GM20431 (cell line): ENCODE data around the gene TOLLIP.

Experiments used
- in situ Hi-C: fragments of 300-500 bp; cut with MseI, MboI; formaldehyde crosslinking; loops from one replicate; pipeline ENCODE4 v1.15.0; 2020; ENCODE audit warnings: low sequenced_read_pairs; ENCODE audit not compliant: unreplicated experiment

The TOLLIP gene

GRCh38 chr11:1226226-1226985 lies 83.0 kb downstream of the TOLLIP start:
- in situ Hi-C loops: no loop called here

DNA sequence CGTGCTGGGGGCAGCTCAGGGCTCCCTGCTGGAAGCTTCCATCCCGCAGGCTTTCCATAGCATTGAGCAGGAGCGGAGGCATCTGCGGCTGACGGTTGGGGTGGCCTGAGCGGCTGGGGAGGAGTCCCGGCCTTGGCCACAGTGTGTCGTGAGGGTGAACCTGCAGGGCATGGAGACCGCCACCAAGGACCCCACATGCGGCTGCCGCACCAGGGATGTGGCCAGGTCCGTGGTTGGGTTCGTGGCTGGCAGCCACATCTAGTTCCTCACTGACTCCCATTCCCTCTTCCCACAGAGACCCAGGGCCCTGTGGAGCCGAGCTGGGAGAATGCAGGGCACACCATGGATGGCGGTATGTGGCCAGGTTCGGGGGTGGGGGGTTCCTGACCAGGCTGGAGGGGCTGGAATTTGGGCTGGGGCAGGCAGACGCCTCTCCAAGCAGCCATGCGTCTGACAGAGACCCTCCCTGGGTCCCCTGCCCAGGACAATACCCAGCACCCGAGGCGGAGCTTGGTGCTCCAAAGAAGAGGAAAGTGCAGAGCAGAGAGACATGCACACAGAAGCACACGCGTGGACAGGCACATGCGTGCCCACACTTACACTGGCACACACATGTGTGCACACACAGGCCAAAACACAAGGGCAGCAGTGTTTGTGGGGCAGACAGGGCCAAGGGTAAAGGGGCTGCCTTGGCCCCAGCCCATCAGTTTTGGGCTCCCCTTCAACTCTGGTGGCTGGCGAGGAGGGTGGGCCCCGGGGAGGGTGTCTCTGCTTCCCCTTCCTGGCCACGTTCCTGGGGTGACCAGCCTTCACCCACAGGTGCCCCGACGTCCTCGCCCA lies 83.8 kb downstream of the TOLLIP start:
- in situ Hi-C loops: no loop called here

DNA sequence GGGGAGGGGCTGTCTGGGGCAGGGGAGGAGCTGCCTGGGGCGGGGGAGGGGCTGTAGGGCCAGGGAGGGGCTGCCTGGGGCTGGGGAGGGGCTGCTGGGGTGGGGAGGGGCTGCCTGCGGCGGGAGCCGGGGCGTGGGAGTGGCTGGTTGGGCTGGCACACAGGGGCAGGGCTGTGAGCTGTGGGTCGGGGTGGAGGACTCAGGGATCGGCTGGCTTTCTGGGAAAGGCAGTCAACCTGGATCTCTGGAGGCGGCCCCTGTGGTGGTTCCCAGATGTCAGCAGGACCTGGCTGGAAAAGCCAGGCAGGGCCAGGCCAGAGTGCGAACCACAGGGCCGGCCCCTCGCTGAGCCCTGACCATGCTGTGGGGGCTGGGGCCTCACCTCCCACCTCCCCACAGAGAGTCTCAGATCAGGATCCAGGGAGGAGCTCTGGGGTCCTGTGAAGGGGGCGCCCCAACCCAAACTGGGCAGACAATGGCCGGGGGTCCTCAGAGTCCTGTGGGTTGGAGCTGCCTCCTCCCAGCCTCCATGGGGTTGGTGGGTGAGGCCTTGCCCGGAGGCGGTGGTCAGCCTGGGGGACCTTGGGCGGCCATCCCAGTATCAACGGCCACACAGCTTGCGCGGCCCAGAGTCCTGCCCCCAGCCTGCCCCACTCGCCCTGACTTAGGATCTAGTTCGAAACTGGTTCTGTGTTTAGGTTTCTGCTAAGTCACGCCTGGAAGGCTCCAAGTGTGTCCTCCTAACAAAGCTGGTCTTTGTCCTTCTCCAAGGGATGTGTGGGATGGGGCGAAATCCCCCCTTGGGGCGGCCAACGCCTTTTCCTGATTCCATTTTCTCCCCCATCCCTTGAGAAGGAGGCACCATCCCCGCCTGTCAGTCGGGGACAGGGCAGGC lies 84.7 kb downstream of the TOLLIP start:
- in situ Hi-C loops: no loop called here
